IPS DF 6.9 (cell line): ENCODE data around the gene TCERG1.

Source experiments
- DNase-seq: peaks from one replicate; pipeline ENCODE4 v3.0.0-alpha.2; 2013; ENCODE audit warnings: low read depth, low spot score
- H3K27ac ChIP-seq: one replicate; pipeline ENCODE4 v1.5.1; 2013; ENCODE audit warnings: low read length, control low read depth
- H3K27me3 ChIP-seq: 2 replicates; pipeline ENCODE4 v1.6.1; 2013; ENCODE audit warnings: mild to moderate bottlenecking, low read length; ENCODE audit not compliant: control insufficient read depth, insufficient read depth
- H3K36me3 ChIP-seq: 2 replicates; pipeline ENCODE4 v1.6.1; 2013; ENCODE audit warnings: low read length; ENCODE audit not compliant: control insufficient read depth, insufficient read depth
- H3K4me1 ChIP-seq: 2 replicates; pipeline ENCODE4 v1.6.1; 2013; ENCODE audit warnings: low read length; ENCODE audit not compliant: control insufficient read depth, insufficient read depth
- H3K4me3 ChIP-seq: 2 replicates; pipeline ENCODE4 v1.5.1; 2013; ENCODE audit warnings: mild to moderate bottlenecking, low read length
- H3K9me3 ChIP-seq: 2 replicates; pipeline ENCODE4 v1.6.1; 2013; ENCODE audit warnings: low read length, inconsistent platforms; ENCODE audit not compliant: control insufficient read depth, insufficient read depth
- WGBS: extraction: QIAGEN DNeasy Blood & Tissue Kit; methylation state at CpG from one replicate; pipeline ENCODE4 v1.1.7; 2013; ENCODE audit warnings: mixed read lengths, missing lambda C conversion rate; ENCODE audit not compliant: insufficient read length, insufficient coverage; 5-methylcytosine and 5-hydroxymethylcytosine counted together

Gene TCERG1

DNA sequence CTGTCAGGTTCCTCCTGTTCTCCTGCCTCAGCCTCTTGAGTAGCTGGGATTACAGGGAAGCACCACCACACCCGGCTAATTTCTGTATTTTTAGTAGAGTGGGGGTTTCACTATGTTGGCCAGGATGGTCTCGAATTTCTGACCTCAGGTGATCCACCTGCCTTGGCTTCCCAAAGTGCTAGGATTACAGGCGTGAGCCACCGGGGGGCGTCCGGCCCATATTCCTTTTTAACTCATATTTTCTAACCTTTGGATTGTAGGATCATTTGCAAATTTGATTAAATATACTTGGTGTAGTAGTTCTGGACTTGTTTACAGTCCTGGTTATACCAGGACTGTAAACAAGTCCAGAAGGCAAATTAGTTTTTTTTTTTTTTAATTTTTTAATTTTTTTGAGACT lies 4.3 kb downstream of the TCERG1 start:
- H3K36me3 ChIP-seq, result no peaks in the 10 kb centered on the region
- no CpG with 5 or more reads among the region's 6 CpGs for WGBS
- no peak overlapping the region for H3K27ac ChIP-seq
- H3K27me3 ChIP-seq, result no peaks in the 10 kb centered on the region
- no peak for DNase-seq
- no peaks in the 10 kb centered on the region for H3K9me3 ChIP-seq
- no peaks in the 10 kb centered on the region for H3K4me1 ChIP-seq
- H3K4me3 ChIP-seq, result no peak overlapping the region

DNA sequence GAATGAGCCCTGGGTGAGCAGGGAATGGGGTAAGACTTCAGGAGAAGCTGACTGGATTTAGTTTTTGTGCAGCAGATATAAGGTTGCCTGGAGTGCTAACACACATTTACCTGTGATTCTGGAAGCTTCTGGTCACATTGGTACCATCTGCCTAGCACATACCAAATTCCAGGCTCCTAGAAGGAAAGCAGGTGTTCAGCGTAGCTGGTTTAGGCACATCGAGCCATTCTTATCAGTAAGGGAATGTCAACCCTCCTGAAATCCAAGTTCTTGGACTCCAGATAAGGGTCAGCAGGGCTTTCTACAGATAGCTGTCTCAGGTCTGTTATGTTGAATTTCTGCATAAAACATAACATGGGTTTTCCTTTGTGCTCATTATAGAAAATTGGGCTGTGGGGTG lies 10.3 kb downstream of the TCERG1 start:
- H3K4me3 ChIP-seq, result no peak overlapping the region
- WGBS, result no CpG with 5 or more reads among the region's 2 CpGs
- no peak overlapping the region for H3K27ac ChIP-seq
- no peak for DNase-seq
- H3K4me1 ChIP-seq, result no peaks in the 10 kb centered on the region
- H3K36me3 ChIP-seq, result peaks cover 19% of the 10 kb centered on the region
- H3K9me3 ChIP-seq, result no peaks in the 10 kb centered on the region
- H3K27me3 ChIP-seq, result no peaks in the 10 kb centered on the region

DNA sequence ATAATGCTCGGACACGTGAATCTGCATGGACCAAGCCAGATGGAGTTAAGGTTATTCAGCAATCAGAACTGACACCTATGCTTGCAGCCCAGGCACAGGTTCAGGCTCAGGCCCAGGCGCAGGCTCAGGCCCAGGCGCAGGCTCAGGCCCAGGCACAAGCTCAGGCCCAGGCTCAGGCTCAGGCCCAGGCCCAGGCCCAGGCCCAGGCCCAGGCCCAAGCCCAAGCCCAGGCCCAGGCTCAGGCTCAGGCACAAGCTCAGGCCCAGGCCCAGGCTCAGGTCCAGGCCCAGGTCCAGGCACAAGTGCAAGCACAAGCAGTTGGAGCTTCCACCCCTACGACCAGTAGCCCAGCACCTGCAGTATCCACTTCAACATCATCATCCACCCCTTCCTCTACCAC lies 11.8 kb downstream of the TCERG1 start:
- no peak overlapping the region for H3K27ac ChIP-seq
- DNase-seq, result no peak
- H3K36me3 ChIP-seq, result peaks cover 22% of the 10 kb centered on the region
- H3K9me3 ChIP-seq, result no peaks in the 10 kb centered on the region
- WGBS, result no CpG with 5 or more reads among the region's 5 CpGs
- no peaks in the 10 kb centered on the region for H3K4me1 ChIP-seq
- H3K4me3 ChIP-seq, result no peak overlapping the region
- no peaks in the 10 kb centered on the region for H3K27me3 ChIP-seq

DNA sequence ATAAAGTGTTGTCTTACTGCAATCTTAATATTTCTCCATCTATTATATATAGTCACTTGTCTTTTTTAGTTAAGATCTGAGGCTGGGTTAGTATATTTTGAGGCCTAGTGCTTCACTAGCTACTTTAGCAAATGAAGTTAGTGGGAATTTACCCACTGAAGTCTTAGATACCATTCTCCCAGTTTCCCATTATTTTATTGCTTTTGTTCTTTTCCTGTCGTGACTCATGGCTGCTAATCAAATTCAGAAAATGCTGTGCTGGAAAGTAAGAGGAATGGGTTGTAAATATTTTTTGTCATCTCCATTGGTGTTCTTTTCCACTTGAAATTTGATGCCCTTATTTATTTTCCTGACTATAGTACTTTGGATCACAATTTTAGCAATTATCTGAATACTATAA lies 14.2 kb downstream of the TCERG1 start:
- H3K27me3 ChIP-seq, result no peaks in the 10 kb centered on the region

DNA sequence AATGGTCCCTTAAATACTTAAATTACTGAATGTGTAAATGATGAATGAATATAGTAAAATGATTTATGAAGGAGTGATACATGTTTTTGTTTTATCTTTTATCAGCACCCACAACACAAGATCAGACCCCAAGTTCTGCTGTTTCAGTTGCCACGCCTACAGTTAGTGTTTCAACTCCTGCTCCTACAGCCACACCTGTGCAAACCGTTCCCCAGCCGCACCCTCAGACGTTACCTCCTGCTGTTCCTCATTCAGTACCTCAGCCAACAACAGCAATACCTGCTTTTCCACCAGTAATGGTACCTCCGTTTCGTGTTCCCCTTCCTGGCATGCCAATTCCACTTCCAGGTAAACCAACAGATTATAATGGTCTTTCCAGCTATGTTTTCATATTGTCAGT lies 16.3 kb downstream of the TCERG1 start:
- no CpG with 5 or more reads among the region's 6 CpGs for WGBS
- Histone ChIP-seq H3K27me3 (no peaks in the 10 kb centered on the region), H3K27ac (no peak overlapping the region), H3K4me3 (no peak overlapping the region), H3K9me3 (no peaks in the 10 kb centered on the region), H3K36me3 (peaks cover 13% of the 10 kb centered on the region), H3K4me1 (no peaks in the 10 kb centered on the region)
- no peak for DNase-seq

More for the DNA sequence above, 14.2 kb downstream of the TCERG1 start:
- peaks cover 22% of the 10 kb centered on the region for H3K36me3 ChIP-seq
- no CpG with 5 or more reads among the region's 1 CpG for WGBS
- no peaks in the 10 kb centered on the region for H3K9me3 ChIP-seq
- no peaks in the 10 kb centered on the region for H3K4me1 ChIP-seq
- no peak overlapping the region for H3K4me3 ChIP-seq
- no peak for DNase-seq
- H3K27ac ChIP-seq, result no peak overlapping the region

DNA sequence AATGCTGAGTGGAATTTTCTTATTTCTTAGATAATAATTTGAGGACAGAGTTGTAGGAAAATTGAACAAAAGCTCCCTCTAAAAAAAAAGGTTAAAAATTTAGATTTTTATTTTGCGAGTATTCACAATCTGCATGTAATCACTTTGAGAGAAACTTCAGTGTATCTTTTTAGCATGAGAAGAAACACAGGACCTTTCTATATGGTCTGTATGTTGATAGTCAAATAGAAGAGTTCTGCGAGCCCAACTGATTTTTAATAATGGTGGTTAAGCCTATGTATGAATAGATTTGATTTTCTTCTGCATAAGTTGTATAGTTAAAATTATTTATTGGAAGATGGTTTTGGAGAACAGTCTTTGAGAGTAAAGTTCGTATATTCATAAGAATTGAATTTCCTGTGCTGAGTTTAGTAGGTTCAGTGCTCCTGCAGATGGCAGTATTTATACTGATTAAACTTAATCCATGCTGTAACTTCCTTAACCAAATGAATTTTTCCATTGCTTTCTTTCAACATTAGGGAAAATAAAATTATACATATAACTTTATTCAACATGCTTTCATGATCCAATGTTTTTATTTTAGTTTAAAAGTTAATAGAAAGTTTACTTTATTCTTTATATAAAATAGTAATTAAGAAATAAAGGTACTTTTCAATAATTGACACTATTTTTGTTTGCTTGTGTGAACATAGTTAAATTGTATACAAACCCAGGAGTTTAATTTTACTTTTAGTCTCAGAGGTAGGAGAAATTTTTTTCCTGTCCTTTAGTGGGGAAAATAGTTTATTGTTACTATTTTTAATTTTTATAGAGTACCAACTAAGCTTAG lies 19.6 kb downstream of the TCERG1 start:
- 100% methylated on average over 1 of the region's 3 CpGs for WGBS
- H3K27ac ChIP-seq, result no peak overlapping the region
- no peak for DNase-seq
- peaks cover 10% of the 10 kb centered on the region; the same call in 1 of the 2 replicates for H3K36me3 ChIP-seq
- H3K4me3 ChIP-seq, result no peak overlapping the region
- no peaks in the 10 kb centered on the region for H3K4me1 ChIP-seq
- H3K9me3 ChIP-seq, result no peaks in the 10 kb centered on the region
- H3K27me3 ChIP-seq, result no peaks in the 10 kb centered on the region

DNA sequence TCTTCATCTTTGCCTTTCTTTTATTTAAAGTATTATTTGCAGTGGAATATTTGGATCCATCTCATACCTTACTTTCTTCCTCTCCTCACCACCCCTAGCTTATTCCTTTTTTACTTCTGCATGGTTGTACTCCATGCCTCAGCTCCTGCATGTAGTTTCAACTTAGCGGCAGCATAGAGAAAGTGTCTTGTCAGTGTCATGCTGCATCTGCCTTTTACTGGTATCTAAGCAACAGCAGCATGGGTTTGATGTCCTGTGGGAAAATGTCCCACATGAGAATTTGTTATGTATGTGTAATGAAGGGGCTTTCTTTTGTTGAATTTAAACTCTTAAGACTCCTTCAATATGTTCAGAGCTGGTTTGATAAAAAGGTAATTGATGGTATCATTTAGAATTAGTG lies 20.6 kb downstream of the TCERG1 start:
- H3K4me1 ChIP-seq, result no peaks in the 10 kb centered on the region
- DNase-seq, result no peak
- peaks cover 12% of the 10 kb centered on the region; the same call in 1 of the 2 replicates for H3K36me3 ChIP-seq
- no peaks in the 10 kb centered on the region for H3K27me3 ChIP-seq
- no peak overlapping the region for H3K4me3 ChIP-seq
- H3K27ac ChIP-seq, result no peak overlapping the region
- no peaks in the 10 kb centered on the region for H3K9me3 ChIP-seq
- no CpG with 5 or more reads among the region's 1 CpG for WGBS

DNA sequence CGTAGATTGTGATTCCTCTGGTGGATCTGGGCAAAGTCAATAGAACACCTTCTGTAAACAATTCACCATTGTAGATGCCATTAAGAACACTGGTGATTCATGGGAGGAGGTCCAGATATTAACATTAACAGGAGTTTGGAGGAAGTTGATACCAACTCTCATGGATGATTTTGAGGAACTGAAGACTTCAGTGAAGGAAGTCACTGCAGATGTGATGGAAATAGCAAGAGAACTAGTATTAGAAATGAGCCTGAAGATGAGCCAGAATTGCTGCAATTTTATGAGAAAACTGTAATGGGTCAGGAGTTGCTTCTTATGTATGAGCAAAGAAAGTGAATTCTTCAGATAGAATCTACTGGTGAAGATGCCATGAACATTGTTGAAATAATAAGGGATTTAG lies 26.9 kb downstream of the TCERG1 start:
- no CpG with 5 or more reads among the region's 1 CpG for WGBS
- DNase-seq, result no peak
- H3K27me3 ChIP-seq, result no peaks in the 10 kb centered on the region
- no peaks in the 10 kb centered on the region for H3K4me1 ChIP-seq
- peaks cover 19% of the 10 kb centered on the region; the same call in 1 of the 2 replicates for H3K36me3 ChIP-seq
- H3K4me3 ChIP-seq, result no peak overlapping the region
- no peaks in the 10 kb centered on the region for H3K9me3 ChIP-seq
- no peak overlapping the region for H3K27ac ChIP-seq

DNA sequence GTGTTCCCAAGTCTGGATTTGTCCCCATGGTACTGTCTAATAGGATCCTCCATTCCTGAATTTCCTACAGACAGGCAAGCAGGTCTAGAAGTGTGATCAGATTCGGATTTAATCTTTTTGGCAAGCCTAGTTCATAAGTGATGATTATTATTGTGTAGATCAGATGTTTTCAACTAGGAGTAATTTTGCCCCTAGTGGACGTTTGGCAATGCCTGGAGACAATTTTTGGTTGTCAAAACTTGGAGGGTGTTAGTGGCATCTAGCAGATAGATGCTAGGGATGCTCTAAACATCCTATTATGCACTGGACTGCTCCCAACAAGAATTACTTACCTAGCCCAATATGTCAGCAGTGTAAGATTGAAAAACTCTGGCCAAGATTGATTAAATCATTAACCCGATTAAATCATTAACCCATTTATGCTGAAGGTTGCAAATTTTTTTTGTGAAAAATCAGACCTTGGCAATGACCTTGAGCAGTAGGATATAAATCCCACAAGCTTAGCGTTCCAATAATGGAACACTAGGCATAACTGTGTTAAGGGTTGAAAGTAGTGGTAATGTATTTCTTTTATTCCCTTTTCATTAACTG lies 28.2 kb downstream of the TCERG1 start:
- Histone ChIP-seq H3K27ac (no peak overlapping the region), H3K4me3 (no peak overlapping the region), H3K4me1 (no peaks in the 10 kb centered on the region), H3K9me3 (no peaks in the 10 kb centered on the region), H3K36me3 (peaks cover 19% of the 10 kb centered on the region; the same call in 1 of the 2 replicates), H3K27me3 (no peaks in the 10 kb centered on the region)
- DNase-seq, result no peak
- WGBS, result no CpG with 5 or more reads among the region's 4 CpGs

DNA sequence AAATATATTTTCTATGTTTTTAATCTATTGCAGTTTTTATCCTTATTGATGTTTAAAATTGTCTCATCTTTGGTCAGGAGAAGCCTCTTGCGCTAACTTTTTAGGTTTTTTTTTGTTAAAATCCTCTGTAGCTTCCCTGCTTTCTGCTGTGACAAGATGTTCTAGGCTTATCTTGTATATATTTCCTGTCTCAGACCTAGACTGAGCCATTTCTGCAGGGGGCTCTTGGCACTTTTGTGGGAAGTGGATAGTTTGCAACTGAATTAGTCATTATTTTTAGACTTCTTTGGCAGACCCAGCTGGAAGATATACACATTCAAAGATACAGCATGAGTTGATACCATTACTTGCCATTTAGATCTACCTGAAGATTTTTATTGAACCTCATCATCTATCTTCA lies 28.8 kb downstream of the TCERG1 start:
- no CpG with 5 or more reads among the region's 1 CpG for WGBS
- no peaks in the 10 kb centered on the region for H3K9me3 ChIP-seq
- H3K36me3 ChIP-seq, result peaks cover 19% of the 10 kb centered on the region; the same call in 1 of the 2 replicates
- no peak for DNase-seq
- H3K27me3 ChIP-seq, result no peaks in the 10 kb centered on the region
- H3K27ac ChIP-seq, result no peak overlapping the region
- H3K4me3 ChIP-seq, result no peak overlapping the region
- H3K4me1 ChIP-seq, result no peaks in the 10 kb centered on the region
